Measurements from ENCODE around the gene CHST11.

CHST11 gene

DNA sequence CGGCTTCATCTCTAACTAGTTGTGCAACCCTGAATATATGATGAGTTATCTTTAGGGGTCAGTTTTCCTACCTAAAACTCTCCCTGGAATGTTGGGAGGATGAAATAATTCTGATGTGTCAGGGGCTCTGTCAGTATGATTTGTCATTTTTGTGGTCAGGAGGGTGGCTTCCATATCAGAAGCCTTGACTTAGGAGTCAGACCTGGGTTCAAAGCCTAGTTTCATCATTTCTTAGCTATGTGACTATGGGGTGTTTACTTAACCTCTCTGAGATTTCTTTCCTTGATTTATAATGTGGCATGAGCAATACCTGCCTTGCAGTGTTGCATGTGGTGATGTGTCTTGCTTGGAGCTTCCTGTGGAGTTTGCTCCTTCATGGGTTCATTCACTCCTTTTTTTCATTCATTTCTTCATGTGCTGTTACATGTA, 146.8 kb downstream of the CHST11 start:
- Histone ChIP-seq H3K9ac (ENCODE audit: insufficient read length, low read depth) (no peak overlapping the region), H3K4me3 (ENCODE audit: insufficient read length, low read depth) (no peak overlapping the region), H3K4me1 (ENCODE audit: insufficient read depth, insufficient read length) (peaks cover 7% of the 10 kb centered on the region), H3K9me3 (ENCODE audit: insufficient read depth, low read length) (no peaks in the 10 kb centered on the region), H3K36me3 (ENCODE audit: insufficient read depth, insufficient read length, low read length) (no peaks in the 10 kb centered on the region), H3K27me3 (ENCODE audit: insufficient read depth, insufficient read length) (no peaks in the 10 kb centered on the region)
- no peak for DNase-seq (ENCODE audit: low read depth, low spot score)
- TF ChIP-seq SUZ12 (IDR thresholded peaks at IDR 0.05; ENCODE audit: extremely low read depth, insufficient read depth, insufficient read length) = no peak
- TF ChIP-seq ZNF274 (IDR thresholded peaks at IDR 0.05; ENCODE audit: low read depth, low read length) = no peak
- TF ChIP-seq YY1 (IDR thresholded peaks at IDR 0.05; ENCODE audit: insufficient read depth, insufficient read length) = no peak

DNA sequence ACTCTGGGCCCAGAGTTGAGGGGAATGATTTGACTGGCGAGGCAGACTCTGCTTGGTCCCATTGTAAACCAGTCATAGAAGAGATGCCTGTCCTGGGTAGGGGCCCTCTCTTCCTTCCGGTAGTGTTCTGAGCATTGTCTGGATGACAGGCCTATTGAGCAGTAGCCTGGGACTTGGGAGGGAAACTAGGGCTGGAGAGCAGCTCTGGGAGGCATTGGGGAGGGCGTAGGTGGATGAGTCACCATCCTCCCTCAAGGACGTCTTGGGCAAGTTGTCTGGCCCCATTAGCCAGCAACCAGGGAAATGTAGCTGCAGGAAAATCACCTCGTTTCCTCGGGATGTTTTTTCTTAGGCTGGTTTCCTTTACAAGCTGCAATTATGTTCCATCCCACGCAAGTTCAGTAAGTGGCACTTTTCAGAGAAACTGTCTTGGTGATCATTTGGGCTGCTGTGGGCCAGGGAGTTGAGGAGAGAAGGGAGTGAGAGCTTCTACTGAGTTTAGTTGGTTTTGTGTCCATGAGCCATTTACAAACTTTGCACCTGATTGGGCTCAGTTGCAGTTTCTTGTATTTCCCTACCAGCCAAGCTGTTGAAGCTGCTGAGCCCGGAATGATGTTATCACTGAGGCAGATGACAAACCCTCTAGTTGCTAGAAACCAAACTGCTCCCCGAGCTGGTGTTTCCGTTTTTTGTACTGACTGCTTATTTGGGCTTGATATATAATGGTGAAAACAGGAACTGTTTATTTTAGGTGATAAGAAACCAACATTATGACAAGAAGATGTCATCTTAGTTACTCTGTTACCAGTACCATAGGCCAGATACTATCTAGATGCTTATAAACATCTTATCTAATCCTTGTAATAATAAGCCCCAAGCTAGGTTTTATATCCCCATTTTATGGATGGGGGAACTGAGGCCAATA, 147.6 kb downstream of the CHST11 start:
- no peaks in the 10 kb centered on the region for H3K27me3 ChIP-seq (ENCODE audit: insufficient read depth, insufficient read length)
- no peaks in the 10 kb centered on the region for H3K36me3 ChIP-seq (ENCODE audit: insufficient read depth, insufficient read length, low read length)
- TF ChIP-seq SUZ12 (IDR thresholded peaks at IDR 0.05; ENCODE audit: extremely low read depth, insufficient read depth, insufficient read length) (no peak), YY1 (IDR thresholded peaks at IDR 0.05; ENCODE audit: insufficient read depth, insufficient read length) (no peak), ZNF274 (IDR thresholded peaks at IDR 0.05; ENCODE audit: low read depth, low read length) (no peak)
- no peak overlapping the region for H3K4me3 ChIP-seq (ENCODE audit: insufficient read length, low read depth)
- no peak overlapping the region for H3K9ac ChIP-seq (ENCODE audit: insufficient read length, low read depth)
- H3K9me3 ChIP-seq (ENCODE audit: insufficient read depth, low read length) = no peaks in the 10 kb centered on the region
- peak; percentile 33 for DNase-seq (ENCODE audit: low read depth, low spot score)
- peaks cover 4% of the 10 kb centered on the region for H3K4me1 ChIP-seq (ENCODE audit: insufficient read depth, insufficient read length)

DNA sequence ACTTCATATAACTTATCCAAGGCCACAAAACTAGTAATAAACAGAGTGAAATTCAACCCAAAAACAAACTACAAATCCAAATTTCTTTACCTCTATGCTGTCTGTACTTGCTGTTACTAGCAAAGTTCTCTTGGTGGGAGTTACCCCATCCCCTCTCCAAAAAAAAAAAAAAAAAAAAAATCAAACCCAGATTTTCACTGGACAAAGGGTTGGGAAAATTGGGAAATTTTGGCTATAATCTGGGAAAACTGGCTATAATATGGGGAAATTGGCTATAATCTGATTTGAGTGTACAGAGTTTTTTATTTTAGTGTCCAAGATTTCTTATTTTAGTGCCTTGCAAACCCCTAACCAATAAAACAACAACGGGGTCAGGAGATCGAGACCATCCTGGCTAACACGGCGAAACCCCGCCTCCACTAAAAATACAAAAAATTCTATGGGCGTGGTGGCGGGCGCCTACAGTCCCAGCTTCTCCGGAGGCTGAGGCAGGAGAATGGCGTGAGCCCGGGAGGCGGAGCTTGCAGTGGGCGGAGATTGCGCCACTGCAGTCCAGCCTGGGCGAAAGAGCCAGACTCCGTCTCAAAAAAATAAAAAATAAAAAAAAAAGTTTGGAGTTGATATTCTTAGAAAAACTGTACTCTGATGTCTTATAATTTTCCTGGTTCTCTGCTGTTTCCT, 148.4 kb downstream of the CHST11 start:
- Histone ChIP-seq H3K9me3 (ENCODE audit: insufficient read depth, low read length) (no peaks in the 10 kb centered on the region), H3K4me3 (ENCODE audit: insufficient read length, low read depth) (no peak overlapping the region), H3K4me1 (ENCODE audit: insufficient read depth, insufficient read length) (peaks cover 4% of the 10 kb centered on the region), H3K36me3 (ENCODE audit: insufficient read depth, insufficient read length, low read length) (no peaks in the 10 kb centered on the region), H3K27me3 (ENCODE audit: insufficient read depth, insufficient read length) (no peaks in the 10 kb centered on the region), H3K9ac (ENCODE audit: insufficient read length, low read depth) (no peak overlapping the region)
- TF ChIP-seq ZNF274 (IDR thresholded peaks at IDR 0.05; ENCODE audit: low read depth, low read length) (no peak), YY1 (IDR thresholded peaks at IDR 0.05; ENCODE audit: insufficient read depth, insufficient read length) (no peak), SUZ12 (IDR thresholded peaks at IDR 0.05; ENCODE audit: extremely low read depth, insufficient read depth, insufficient read length) (no peak)
- no peak for DNase-seq (ENCODE audit: low read depth, low spot score)

DNA sequence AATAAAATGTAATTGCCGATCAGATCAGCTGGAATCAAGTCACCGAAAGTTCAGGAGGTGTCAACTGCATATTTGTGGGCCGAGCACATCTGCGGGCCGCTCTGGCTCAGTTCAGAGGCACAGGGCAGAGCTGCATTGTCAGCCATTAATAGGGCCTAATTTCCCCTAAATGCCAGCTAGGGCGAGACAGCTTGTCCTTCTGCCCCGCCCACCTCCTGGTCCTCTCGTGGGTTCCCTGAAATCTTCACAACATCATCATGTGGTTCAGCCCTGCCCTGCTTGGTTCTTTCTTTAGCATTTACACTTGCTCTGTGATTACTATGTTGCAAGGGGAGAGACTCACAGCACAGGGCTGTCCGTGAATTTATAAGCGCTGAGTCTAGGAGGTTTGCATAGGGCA, 148.9 kb downstream of the CHST11 start:
- Histone ChIP-seq H3K9me3 (ENCODE audit: insufficient read depth, low read length) (no peaks in the 10 kb centered on the region), H3K27me3 (ENCODE audit: insufficient read depth, insufficient read length) (no peaks in the 10 kb centered on the region), H3K36me3 (ENCODE audit: insufficient read depth, insufficient read length, low read length) (no peaks in the 10 kb centered on the region), H3K9ac (ENCODE audit: insufficient read length, low read depth) (no peak overlapping the region), H3K4me3 (ENCODE audit: insufficient read length, low read depth) (no peak overlapping the region), H3K4me1 (ENCODE audit: insufficient read depth, insufficient read length) (peaks cover 4% of the 10 kb centered on the region)
- DNase-seq (ENCODE audit: low read depth, low spot score) = no peak
- no peak for TF ChIP-seq SUZ12 (IDR thresholded peaks at IDR 0.05; ENCODE audit: extremely low read depth, insufficient read depth, insufficient read length)
- no peak for TF ChIP-seq ZNF274 (IDR thresholded peaks at IDR 0.05; ENCODE audit: low read depth, low read length)
- TF ChIP-seq YY1 (IDR thresholded peaks at IDR 0.05; ENCODE audit: insufficient read depth, insufficient read length) = no peak

DNA sequence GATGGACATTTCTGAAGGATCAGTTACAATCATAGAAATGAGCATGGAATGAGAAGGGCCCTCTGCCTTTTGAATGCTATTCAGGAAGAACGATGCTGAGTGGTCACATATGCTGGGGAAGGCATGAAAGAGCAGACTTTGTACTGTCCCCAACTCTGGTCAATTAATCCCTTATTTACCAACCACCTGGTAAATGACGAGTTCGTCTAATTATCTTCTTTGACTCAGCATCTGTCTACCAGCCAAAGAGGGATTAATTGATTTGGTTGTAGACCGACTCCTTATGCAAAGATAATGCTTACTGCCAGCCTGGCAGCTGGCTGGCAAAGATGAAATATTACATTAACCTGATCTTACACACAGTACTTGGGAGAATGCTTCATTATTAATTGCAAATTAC, 152.2 kb downstream of the CHST11 start:
- Histone ChIP-seq H3K27me3 (ENCODE audit: insufficient read depth, insufficient read length) (no peaks in the 10 kb centered on the region), H3K9ac (ENCODE audit: insufficient read length, low read depth) (no peak overlapping the region), H3K9me3 (ENCODE audit: insufficient read depth, low read length) (no peaks in the 10 kb centered on the region), H3K4me3 (ENCODE audit: insufficient read length, low read depth) (no peak overlapping the region), H3K4me1 (ENCODE audit: insufficient read depth, insufficient read length) (peaks cover 9% of the 10 kb centered on the region), H3K36me3 (ENCODE audit: insufficient read depth, insufficient read length, low read length) (no peaks in the 10 kb centered on the region)
- DNase-seq (ENCODE audit: low read depth, low spot score) = no peak
- TF ChIP-seq ZNF274 (IDR thresholded peaks at IDR 0.05; ENCODE audit: low read depth, low read length) (no peak), SUZ12 (IDR thresholded peaks at IDR 0.05; ENCODE audit: extremely low read depth, insufficient read depth, insufficient read length) (no peak), YY1 (IDR thresholded peaks at IDR 0.05; ENCODE audit: insufficient read depth, insufficient read length) (no peak)

DNA sequence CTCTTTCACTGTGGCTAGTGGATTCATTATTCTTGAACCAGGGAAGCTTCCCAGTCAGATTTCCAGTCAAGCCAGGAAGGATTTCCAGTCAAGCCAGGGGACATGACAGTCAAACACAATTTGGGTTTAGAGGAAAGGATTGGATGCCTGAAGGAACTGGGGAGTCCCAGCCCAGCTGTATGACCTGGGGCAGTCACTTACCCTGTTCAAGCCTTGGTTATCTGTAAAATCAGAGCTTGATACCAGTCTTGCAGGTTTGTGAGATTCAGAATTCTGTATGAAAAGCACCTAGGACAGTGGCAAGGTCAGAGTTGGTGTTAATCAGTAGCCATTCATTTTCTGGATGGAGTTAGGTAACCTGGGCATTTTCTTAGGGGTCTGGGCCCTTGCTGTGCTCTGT, 152.7 kb downstream of the CHST11 start:
- Histone ChIP-seq H3K36me3 (ENCODE audit: insufficient read depth, insufficient read length, low read length) (no peaks in the 10 kb centered on the region), H3K9ac (ENCODE audit: insufficient read length, low read depth) (no peak overlapping the region), H3K9me3 (ENCODE audit: insufficient read depth, low read length) (no peaks in the 10 kb centered on the region), H3K27me3 (ENCODE audit: insufficient read depth, insufficient read length) (no peaks in the 10 kb centered on the region), H3K4me3 (ENCODE audit: insufficient read length, low read depth) (no peak overlapping the region), H3K4me1 (ENCODE audit: insufficient read depth, insufficient read length) (peaks cover 9% of the 10 kb centered on the region)
- DNase-seq (ENCODE audit: low read depth, low spot score) = no peak
- TF ChIP-seq ZNF274 (IDR thresholded peaks at IDR 0.05; ENCODE audit: low read depth, low read length) (no peak), SUZ12 (IDR thresholded peaks at IDR 0.05; ENCODE audit: extremely low read depth, insufficient read depth, insufficient read length) (no peak), YY1 (IDR thresholded peaks at IDR 0.05; ENCODE audit: insufficient read depth, insufficient read length) (no peak)

Data from NT2/D1 (cell line).